Measurements from ENCODE around the gene ALAS2.

DNA sequence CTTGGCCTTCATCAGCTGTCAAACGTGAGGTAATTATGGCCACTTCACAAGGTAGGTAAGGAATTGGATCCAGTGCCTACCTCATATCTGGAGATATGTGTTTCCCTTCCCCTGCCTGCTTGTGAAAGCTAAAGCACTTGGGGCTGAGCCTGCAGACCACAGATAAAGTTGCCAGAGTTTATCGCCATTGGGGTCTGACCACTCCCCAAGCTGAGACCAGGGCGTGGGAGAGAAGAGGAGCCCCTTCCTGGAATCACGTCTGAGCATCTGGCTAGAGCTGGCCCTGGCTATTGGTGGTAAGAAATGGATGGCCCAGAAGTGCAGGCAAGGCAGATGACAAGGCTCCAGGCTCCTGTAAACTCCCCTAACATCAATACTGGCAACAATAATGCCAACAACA, 2.7 kb downstream of the ALAS2 start:
- no peak for TF ChIP-seq POLR2A (IDR thresholded peaks at IDR 0.05)
- TF ChIP-seq, protein P1, sequence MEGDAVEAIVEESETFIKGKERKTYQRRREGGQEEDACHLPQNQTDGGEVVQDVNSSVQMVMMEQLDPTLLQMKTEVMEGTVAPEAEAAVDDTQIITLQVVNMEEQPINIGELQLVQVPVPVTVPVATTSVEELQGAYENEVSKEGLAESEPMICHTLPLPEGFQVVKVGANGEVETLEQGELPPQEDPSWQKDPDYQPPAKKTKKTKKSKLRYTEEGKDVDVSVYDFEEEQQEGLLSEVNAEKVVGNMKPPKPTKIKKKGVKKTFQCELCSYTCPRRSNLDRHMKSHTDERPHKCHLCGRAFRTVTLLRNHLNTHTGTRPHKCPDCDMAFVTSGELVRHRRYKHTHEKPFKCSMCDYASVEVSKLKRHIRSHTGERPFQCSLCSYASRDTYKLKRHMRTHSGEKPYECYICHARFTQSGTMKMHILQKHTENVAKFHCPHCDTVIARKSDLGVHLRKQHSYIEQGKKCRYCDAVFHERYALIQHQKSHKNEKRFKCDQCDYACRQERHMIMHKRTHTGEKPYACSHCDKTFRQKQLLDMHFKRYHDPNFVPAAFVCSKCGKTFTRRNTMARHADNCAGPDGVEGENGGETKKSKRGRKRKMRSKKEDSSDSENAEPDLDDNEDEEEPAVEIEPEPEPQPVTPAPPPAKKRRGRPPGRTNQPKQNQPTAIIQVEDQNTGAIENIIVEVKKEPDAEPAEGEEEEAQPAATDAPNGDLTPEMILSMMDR (IDR thresholded peaks at IDR 0.05), result no peak
